GM13976 (cell line): ENCODE data around the gene SUSD3.

Source experiments
- DNase-seq: peaks from one replicate; pipeline ENCODE4 v3.0.0; 2012; ENCODE audit warnings: low spot score
- CTCF ChIP-seq: IDR thresholded peaks from 2 replicates; pipeline ENCODE4 v1.5.1; 2012; ENCODE audit warnings: borderline replicate concordance, mild to moderate bottlenecking; ENCODE audit not compliant: insufficient read depth; ENCODE audit errors: extremely low read depth, missing control alignments, control extremely low read depth
- in situ Hi-C: fragments of 300-500 bp; cut with MboI; formaldehyde crosslinking; loops from one replicate; pipeline ENCODE4 v1.12.0; 2022; ENCODE audit warnings: low sequenced_read_pairs, mixed read lengths, inconsistent platforms; ENCODE audit not compliant: unreplicated experiment

SUSD3 gene

GRCh38 chr9:93095205-93096130 is 37.0 kb downstream of the SUSD3 start:
- DNase-seq = peak; percentile 100
- in situ Hi-C loops = no loop called here
- TF ChIP-seq CTCF = no peak

- no peak for DNase-seq
- in situ Hi-C loops = no loop called here
- peak; percentile 9 for TF ChIP-seq CTCF
Measured at GRCh38 chr9:93096131-93096802, 37.8 kb downstream of the SUSD3 start, which contains the start of gene CARD19. CARD19 (plus strand) TSS chr9:93096217; CDS start chr9:93096346, 129 bp downstream.

GRCh38 chr9:93096811-93097382 is 38.4 kb downstream of the SUSD3 start:
- in situ Hi-C loops = no loop called here
- DNase-seq = no peak
- no peak for TF ChIP-seq CTCF

GRCh38 chr9:93097511-93098201 is 39.2 kb downstream of the SUSD3 start:
- in situ Hi-C loops = no loop called here
- TF ChIP-seq CTCF = no peak
- no peak for DNase-seq

- no peak for TF ChIP-seq CTCF
- in situ Hi-C loops = no loop called here
- no peak for DNase-seq
Measured at GRCh38 chr9:93098236-93098946, 39.9 kb downstream of the SUSD3 start.

GRCh38 chr9:93099551-93100275 is 41.2 kb downstream of the SUSD3 start:
- no peak for DNase-seq
- in situ Hi-C loops = no loop called here
- no peak for TF ChIP-seq CTCF
